ENCODE measurements around the gene RSAD1. TPM values are rescaled to one million over a fixed set of nuclear protein-coding genes. Genes with fewer than 3 reads are reported as not detected.

Gene RSAD1
- total RNA-seq: 42.4 and 42.9 TPM in 2 replicates
- long read RNA-seq, partial matches to known transcripts: 2 of 4 reads
- long read RNA-seq, other reads (novel, unspliced or antisense): 2 of 4 reads

DNA sequence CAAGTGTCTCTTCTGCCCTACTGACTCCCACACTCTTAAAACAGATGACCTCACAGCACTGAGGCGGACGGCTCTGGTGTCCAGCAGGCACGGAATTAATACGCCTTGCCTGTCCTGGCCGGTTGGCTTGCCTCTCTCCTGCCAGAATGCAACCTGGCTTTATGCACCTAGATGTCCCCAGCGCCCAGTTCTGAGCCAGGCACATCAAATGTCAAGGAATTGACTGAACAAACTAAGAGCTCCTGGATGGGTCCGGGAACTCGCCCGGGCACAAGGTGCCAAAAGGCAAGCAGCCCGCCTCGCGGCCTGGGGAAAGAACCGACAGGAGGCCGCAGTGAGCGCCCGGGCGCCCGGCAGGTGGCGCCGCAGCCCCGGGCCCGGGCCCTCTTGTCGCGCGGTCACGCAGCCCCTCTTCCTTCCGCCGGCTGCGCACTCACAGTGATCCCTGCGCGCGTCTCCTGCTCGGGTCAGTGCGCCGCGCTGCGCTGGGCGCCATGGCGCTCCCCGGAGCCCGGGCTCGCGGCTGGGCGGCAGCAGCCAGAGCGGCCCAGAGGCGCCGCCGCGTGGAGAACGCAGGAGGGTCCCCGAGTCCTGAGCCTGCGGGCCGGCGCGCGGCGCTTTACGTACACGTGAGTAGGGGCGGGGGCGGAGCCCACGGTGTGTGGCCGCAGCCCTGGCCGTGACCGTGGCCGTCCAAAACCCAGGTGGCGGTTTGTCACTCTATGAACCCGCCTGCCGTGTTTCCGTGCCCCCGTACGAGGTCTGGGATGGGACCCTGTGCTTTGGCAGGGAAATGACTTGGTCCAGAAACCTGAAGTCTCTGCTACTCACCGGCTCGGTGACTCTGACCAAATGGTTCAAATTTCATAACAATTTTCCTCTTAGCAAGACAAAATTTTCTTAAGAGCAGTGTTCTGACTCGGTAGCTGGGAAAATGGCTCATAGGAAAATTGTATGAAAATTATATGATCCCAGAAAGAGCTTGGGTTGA is at the start of gene RSAD1:
Gene RSAD1, plus strand, starts transcription at position 470 of the 991 bp plus-strand sequence. Its CDS starts 25 bp downstream, at position 495.
- peak; percentile 77 for DNase-seq (ENCODE audit: low read depth, low spot score)

DNA sequence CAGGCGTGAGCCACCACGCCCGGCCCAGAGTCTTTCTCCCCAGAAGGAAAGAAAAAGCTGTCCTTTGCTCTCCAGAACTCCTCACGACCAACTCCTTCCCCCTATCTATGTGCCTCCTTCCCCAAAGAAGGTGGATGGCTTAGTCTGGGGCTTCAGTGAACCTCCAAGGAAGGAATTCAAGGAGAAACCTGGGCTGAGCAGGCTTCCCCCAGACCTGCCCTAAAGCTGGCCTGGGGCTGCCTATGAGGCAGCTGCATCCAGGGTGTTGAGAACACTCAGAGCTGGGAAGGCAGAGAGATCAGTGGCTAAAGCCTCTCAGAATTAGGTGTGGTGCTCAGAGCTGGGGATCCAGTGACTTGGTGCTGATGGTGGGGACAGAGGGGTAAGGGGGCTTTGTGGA is 48.9 kb upstream of the RSAD1 start:
- peaks cover 38% of the 10 kb centered on the region for H3K4me1 Mint-ChIP-seq
- H3K27ac Mint-ChIP-seq (ENCODE audit: unreplicated experiment): no peak overlapping the region
- H3K9me3 Mint-ChIP-seq: no peaks in the 10 kb centered on the region
- no peaks in the 10 kb centered on the region for H3K36me3 Mint-ChIP-seq (ENCODE audit: low read depth)
- no peak for DNase-seq (ENCODE audit: low read depth, low spot score)
- TF ChIP-seq, protein P1, sequence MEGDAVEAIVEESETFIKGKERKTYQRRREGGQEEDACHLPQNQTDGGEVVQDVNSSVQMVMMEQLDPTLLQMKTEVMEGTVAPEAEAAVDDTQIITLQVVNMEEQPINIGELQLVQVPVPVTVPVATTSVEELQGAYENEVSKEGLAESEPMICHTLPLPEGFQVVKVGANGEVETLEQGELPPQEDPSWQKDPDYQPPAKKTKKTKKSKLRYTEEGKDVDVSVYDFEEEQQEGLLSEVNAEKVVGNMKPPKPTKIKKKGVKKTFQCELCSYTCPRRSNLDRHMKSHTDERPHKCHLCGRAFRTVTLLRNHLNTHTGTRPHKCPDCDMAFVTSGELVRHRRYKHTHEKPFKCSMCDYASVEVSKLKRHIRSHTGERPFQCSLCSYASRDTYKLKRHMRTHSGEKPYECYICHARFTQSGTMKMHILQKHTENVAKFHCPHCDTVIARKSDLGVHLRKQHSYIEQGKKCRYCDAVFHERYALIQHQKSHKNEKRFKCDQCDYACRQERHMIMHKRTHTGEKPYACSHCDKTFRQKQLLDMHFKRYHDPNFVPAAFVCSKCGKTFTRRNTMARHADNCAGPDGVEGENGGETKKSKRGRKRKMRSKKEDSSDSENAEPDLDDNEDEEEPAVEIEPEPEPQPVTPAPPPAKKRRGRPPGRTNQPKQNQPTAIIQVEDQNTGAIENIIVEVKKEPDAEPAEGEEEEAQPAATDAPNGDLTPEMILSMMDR (conservative IDR thresholded peaks at IDR 0.05): no peak
- no peaks in the 10 kb centered on the region for H3K27me3 Mint-ChIP-seq (ENCODE audit: low read depth)
- H3K4me3 Mint-ChIP-seq: no peak overlapping the region

More for the DNA sequence above, at the start of gene RSAD1:
- Mint-ChIP-seq H3K27ac (ENCODE audit: unreplicated experiment) (peak within 1 kb of the TSS; percentile 94), H3K4me1 (peaks cover 23% of the 10 kb centered on the region), H3K36me3 (ENCODE audit: low read depth) (no peaks in the 10 kb centered on the region), H3K9me3 (no peaks in the 10 kb centered on the region), H3K4me3 (peak within 1 kb of the TSS; percentile 93), H3K27me3 (ENCODE audit: low read depth) (peaks cover 5% of the 10 kb centered on the region)
- TF ChIP-seq, protein P1 (conservative IDR thresholded peaks at IDR 0.05): peak; percentile 91

GRCh38 chr17:50430821-50431618 is 47.6 kb upstream of the RSAD1 start:
- H3K27me3 Mint-ChIP-seq (ENCODE audit: low read depth): no peaks in the 10 kb centered on the region
- no peaks in the 10 kb centered on the region for H3K36me3 Mint-ChIP-seq (ENCODE audit: low read depth)
- no peak overlapping the region for H3K4me3 Mint-ChIP-seq
- peaks cover 34% of the 10 kb centered on the region for H3K4me1 Mint-ChIP-seq
- H3K9me3 Mint-ChIP-seq: no peaks in the 10 kb centered on the region
- H3K27ac Mint-ChIP-seq (ENCODE audit: unreplicated experiment): no peak overlapping the region
- DNase-seq (ENCODE audit: low read depth, low spot score): no peak
- TF ChIP-seq, protein P1 (conservative IDR thresholded peaks at IDR 0.05): no peak

- no peak for DNase-seq (ENCODE audit: low read depth, low spot score)
- peaks cover 25% of the 10 kb centered on the region for H3K4me1 Mint-ChIP-seq
- no peaks in the 10 kb centered on the region for H3K36me3 Mint-ChIP-seq (ENCODE audit: low read depth)
- no peaks in the 10 kb centered on the region for H3K27me3 Mint-ChIP-seq (ENCODE audit: low read depth)
- no peaks in the 10 kb centered on the region for H3K9me3 Mint-ChIP-seq
- TF ChIP-seq, protein P1 (conservative IDR thresholded peaks at IDR 0.05): no peak
- no peak overlapping the region for H3K4me3 Mint-ChIP-seq
- no peak overlapping the region for H3K27ac Mint-ChIP-seq (ENCODE audit: unreplicated experiment)
These were observed 46.4 kb upstream of the RSAD1 start for GRCh38 chr17:50432125-50432762.

GRCh38 chr17:50437409-50437808 is 41.3 kb upstream of the RSAD1 start:
- Mint-ChIP-seq H3K27ac (ENCODE audit: unreplicated experiment) (no peak overlapping the region), H3K4me3 (no peak overlapping the region), H3K27me3 (ENCODE audit: low read depth) (no peaks in the 10 kb centered on the region), H3K4me1 (peaks cover 3% of the 10 kb centered on the region), H3K36me3 (ENCODE audit: low read depth) (no peaks in the 10 kb centered on the region), H3K9me3 (no peaks in the 10 kb centered on the region)
- DNase-seq (ENCODE audit: low read depth, low spot score): no peak
- TF ChIP-seq, protein P1 (conservative IDR thresholded peaks at IDR 0.05): no peak

Data from neural crest cell (in vitro differentiated cells).